GM12878 (cell line): ENCODE measurements around the gene PIEZO2. TPM values are rescaled to one million over a fixed set of nuclear protein-coding genes. Genes with fewer than 3 reads are reported as not detected.

Experiments used
- ATAC-seq: fragments of 200-7000 bp; cut with Tn5 transposase; 3 replicates; pipeline ENCODE4 v1.9.1; 2020; ENCODE audit warnings: mild to moderate bottlenecking, moderate library complexity
- BruUV-seq: library from RNA; stranded (reverse); fragments of 400-500 nt; replicated peaks from 2 replicates; lab custom pipeline; 2021; lab: Mats Ljungman, UMichigan
- CTCF ChIA-PET: fragments of 300-600 bp; sonication (Branson Sonifier 250); formaldehyde crosslinking; extraction: SDS; loops from one replicate; lab custom pipeline; 2021; ENCODE audit warnings: inconsistent platforms; lab: Yijun Ruan, JAX
- POLR2A ChIA-PET: fragments of 350-600 bp; formaldehyde crosslinking; extraction: SDS; loops from one replicate; lab custom pipeline; 2021; ENCODE audit warnings: inconsistent platforms; lab: Charles Lee
- RAD21 ChIA-PET: fragments of 300-600 bp; sonication (Branson Sonifier 250); formaldehyde crosslinking; loops from one replicate; lab custom pipeline; 2023; ENCODE audit warnings: antibody characterized with exemption; ENCODE audit not compliant: unreplicated experiment; lab: Charles Lee
- SMC1A ChIA-PET: fragments of 300-600 bp; sonication (Branson Sonifier 250); formaldehyde crosslinking; loops from one replicate; lab custom pipeline; 2023; ENCODE audit not compliant: unreplicated experiment, uncharacterized antibody; lab: Charles Lee
- DNase-seq: peaks from one replicate; pipeline ENCODE4 v3.0.0-alpha.2; 2011; ENCODE audit warnings: low read depth, low spot score
- FAIRE-seq: peaks from 3 replicates; lab custom pipeline; 2011; peaks lifted over from hg19 to GRCh38; lab: Jason Lieb, UNC
- H2AFZ ChIP-seq: 2 replicates; pipeline ENCODE4 v1.6.0; 2011; ENCODE audit warnings: low read depth, low read length, control low read depth; ENCODE audit not compliant: control insufficient read depth
- H3K27ac ChIP-seq: 2 replicates; pipeline ENCODE4 v1.5.1; 2011; ENCODE audit warnings: control low read depth; ENCODE audit not compliant: control insufficient read depth, insufficient read depth
- H3K27me3 ChIP-seq, 2 experiments: replicated peaks in 1 of 2; 2 replicates each; pipeline versions ENCODE4 v1.6.0 to v1.6.1; 2011; ENCODE audit warnings: low read length in 1 of 2; ENCODE audit not compliant: control insufficient read depth in 2 of 2, insufficient read depth in 2 of 2
- H3K36me3 ChIP-seq, 2 experiments: 2 replicates each; pipeline ENCODE4 v1.5.1; 2011; ENCODE audit warnings: low read length in 1 of 2; ENCODE audit not compliant: control insufficient read depth in 2 of 2, insufficient read depth in 2 of 2
- H3K4me1 ChIP-seq: 2 replicates; pipeline ENCODE4 v1.6.1; 2011; ENCODE audit warnings: mild to moderate bottlenecking, low read length, moderate library complexity, mixed read lengths; ENCODE audit not compliant: control insufficient read depth, insufficient read depth
- H3K4me2 ChIP-seq: 2 replicates; pipeline ENCODE4 v1.6.0; 2011; ENCODE audit warnings: control low read depth; ENCODE audit not compliant: control insufficient read depth, insufficient read depth
- H3K4me3 ChIP-seq: fragments of 200-600 bp; sonication (generic); 2 replicates; pipeline ENCODE4 v1.5.1; 2016
- H3K79me2 ChIP-seq: 2 replicates; pipeline ENCODE4 v1.6.0; 2011; ENCODE audit warnings: low read length; ENCODE audit not compliant: control insufficient read depth, insufficient read depth
- H3K9ac ChIP-seq: 2 replicates; pipeline ENCODE4 v1.8.0; 2011; ENCODE audit warnings: low read length, control low read depth, mixed read lengths; ENCODE audit not compliant: control insufficient read depth, insufficient read depth
- H3K9me3 ChIP-seq: replicated peaks from 3 replicates; pipeline ENCODE4 v1.5.1; 2011; ENCODE audit warnings: mild to moderate bottlenecking, low read length; ENCODE audit not compliant: control insufficient read depth, insufficient read depth
- H4K20me1 ChIP-seq: 2 replicates; pipeline ENCODE4 v1.6.0; 2011; ENCODE audit not compliant: control insufficient read depth, insufficient read depth
- CBFB ChIP-seq: IDR thresholded peaks from 2 replicates; pipeline ENCODE4 v1.6.1; 2016; ENCODE audit warnings: antibody characterized with exemption, low read depth
- RAD21 ChIP-seq: IDR thresholded peaks from 2 replicates; pipeline ENCODE4 v1.6.1; 2011; ENCODE audit warnings: mild to moderate bottlenecking, low read depth, low read length, moderate library complexity; ENCODE audit not compliant: insufficient read depth
- SMAD5 ChIP-seq: IDR thresholded peaks from 2 replicates; pipeline ENCODE4 v1.6.1; 2016; ENCODE audit warnings: antibody characterized with exemption, low read depth
- SMC3 ChIP-seq: IDR thresholded peaks from 2 replicates; pipeline ENCODE4 v1.6.1; 2011; ENCODE audit warnings: low read length, improper control_type of control experiment, borderline replicate concordance
- SPI1 ChIP-seq: IDR thresholded peaks from 2 replicates; pipeline ENCODE4 v1.6.1; 2011; ENCODE audit warnings: low read depth, mild to moderate bottlenecking, low read length, moderate library complexity, borderline replicate concordance; ENCODE audit not compliant: insufficient read depth
- WGBS: methylation state at CpG from one replicate; pipeline ENCODE4 v1.1.6; 2016; ENCODE audit warnings: low lambda C conversion rate; ENCODE audit not compliant: insufficient replicate concordance, insufficient coverage; ENCODE audit errors: missing lambda C conversion rate; 5-methylcytosine and 5-hydroxymethylcytosine counted together
- in situ Hi-C: fragments of 300-500 bp; cut with MboI; formaldehyde crosslinking; loops from 9 replicates; pipeline ENCODE4 v1.14.3; 2018; ENCODE audit warnings: mixed read lengths
- intact Hi-C: fragments of 100-400 bp; cut with micrococcal nuclease; formaldehyde crosslinking; loops from one replicate; pipeline ENCODE4 v1.14.2; 2022; ENCODE audit not compliant: unreplicated experiment
- polyA plus RNA-seq, 11 experiments: library from polyadenylated mRNA; depleted of rRNA in 4 of 11; unstranded in 6 of 11; stranded (reverse) in 5 of 11; fragments of >200 nt; fragmentation: Nextera tagmentation in 4 of 11; fragmentation: Illumina TruSeq in 1 of 11; extraction: Ambion mirVana in 4 of 11; extraction: Trizol in 1 of 11; gene quantifications; 1 replicate in 1 of 11; 2 replicates in 10 of 11; pipeline versions ENCODE4 v1.2.1 to v1.2.3, GENCODE V29; 2011 to 2016; ENCODE audit warnings: inconsistent platforms in 2 of 11, missing spikeins in 2 of 11, low read depth in 1 of 11
- total RNA-seq, 4 experiments: library from RNA; depleted of rRNA in 3 of 4; stranded (reverse); fragments of >200 nt in 3 of 4; fragmentation: Illumina TruSeq in 1 of 4; extraction: Trizol in 1 of 4; gene quantifications; 2 replicates each; pipeline versions ENCODE4 v1.2.1 to v1.2.3, GENCODE V29; 2013 to 2021
- TF ChIP-seq, protein P1 (sequence below): fragments of 450-650 bp; IDR thresholded peaks from 2 replicates; pipeline ENCODE4 v1.6.1; 2016; ENCODE audit warnings: mild to moderate bottlenecking
- TF ChIP-seq, protein P2 (sequence below): fragments of 450-650 bp; IDR thresholded peaks from 2 replicates; pipeline ENCODE4 v1.6.1; 2016; ENCODE audit warnings: mild to moderate bottlenecking
- TF ChIP-seq, protein P3 (sequence below), 3 experiments: IDR thresholded peaks in 2 of 3; conservative IDR thresholded peaks in 1 of 3; 2 replicates each; pipeline ENCODE4 v1.5.1; 2011; ENCODE audit warnings: low read depth in 3 of 3, low read length in 3 of 3, mild to moderate bottlenecking in 3 of 3, control low read depth in 2 of 3, moderate library complexity in 2 of 3, inconsistent platforms in 1 of 3, mixed read lengths in 1 of 3; ENCODE audit not compliant: control insufficient read depth in 2 of 3, insufficient read depth in 1 of 3; ENCODE audit errors: extremely low read depth in 1 of 3

Gene PIEZO2
- total and polyA plus RNA-seq, 10 of the 15 experiments (the other 5 are each of a cell fraction or from before 2014, with no cell fraction given): 6.7 to 42.3 (median 27.4) TPM

- ATAC-seq: peak; percentile 94
- intact Hi-C loops (loop anchor here (5.0 to 10.0 kb wide), 2 partner anchors 351 to 389 kb away; no protein-coding TSS in a partner anchor), in situ Hi-C loops (no loop called here)
- ChIA-PET POLR2A (interaction anchor here (0.6 kb wide), 2 partner anchors 284 to 786 kb away, joined by 4 to 5 read pairs; no protein-coding TSS in a partner anchor), RAD21 (interaction anchor here (0.9 to 2.8 kb wide), 10 partner anchors 10 to 605 kb away, joined by 3 to 17 read pairs (median 4); no protein-coding TSS in a partner anchor), SMC1A (interaction anchor here (0.8 to 1.5 kb wide), 12 partner anchors 10 to 640 kb away, joined by 3 to 11 read pairs (median 4); no protein-coding TSS in a partner anchor), CTCF (interaction anchor here (0.6 to 4.8 kb wide), 28 partner anchors 9 to 646 kb away, joined by 3 to 33 read pairs (median 4); partner anchors contain the start of gene PIEZO2)
- DNase-seq: no peak
- peak overlapping the region; percentile 38; the same call in 1 of the 2 replicates for H3K4me2 ChIP-seq
- 57% methylated on average over 18 of the region's 18 CpGs for WGBS
- H3K27me3 ChIP-seq: no peaks in the 10 kb centered on the region
- peak; percentile 25; the same call in 1 of the 2 replicates for TF ChIP-seq RAD21
- TF ChIP-seq, protein P1, sequence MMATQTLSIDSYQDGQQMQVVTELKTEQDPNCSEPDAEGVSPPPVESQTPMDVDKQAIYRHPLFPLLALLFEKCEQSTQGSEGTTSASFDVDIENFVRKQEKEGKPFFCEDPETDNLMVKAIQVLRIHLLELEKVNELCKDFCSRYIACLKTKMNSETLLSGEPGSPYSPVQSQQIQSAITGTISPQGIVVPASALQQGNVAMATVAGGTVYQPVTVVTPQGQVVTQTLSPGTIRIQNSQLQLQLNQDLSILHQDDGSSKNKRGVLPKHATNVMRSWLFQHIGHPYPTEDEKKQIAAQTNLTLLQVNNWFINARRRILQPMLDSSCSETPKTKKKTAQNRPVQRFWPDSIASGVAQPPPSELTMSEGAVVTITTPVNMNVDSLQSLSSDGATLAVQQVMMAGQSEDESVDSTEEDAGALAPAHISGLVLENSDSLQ: no peak
- TF ChIP-seq CBFB: no peak
- peak; percentile 42; the same call in 1 of the 2 replicates for TF ChIP-seq SMC3
- TF ChIP-seq, protein P2, sequence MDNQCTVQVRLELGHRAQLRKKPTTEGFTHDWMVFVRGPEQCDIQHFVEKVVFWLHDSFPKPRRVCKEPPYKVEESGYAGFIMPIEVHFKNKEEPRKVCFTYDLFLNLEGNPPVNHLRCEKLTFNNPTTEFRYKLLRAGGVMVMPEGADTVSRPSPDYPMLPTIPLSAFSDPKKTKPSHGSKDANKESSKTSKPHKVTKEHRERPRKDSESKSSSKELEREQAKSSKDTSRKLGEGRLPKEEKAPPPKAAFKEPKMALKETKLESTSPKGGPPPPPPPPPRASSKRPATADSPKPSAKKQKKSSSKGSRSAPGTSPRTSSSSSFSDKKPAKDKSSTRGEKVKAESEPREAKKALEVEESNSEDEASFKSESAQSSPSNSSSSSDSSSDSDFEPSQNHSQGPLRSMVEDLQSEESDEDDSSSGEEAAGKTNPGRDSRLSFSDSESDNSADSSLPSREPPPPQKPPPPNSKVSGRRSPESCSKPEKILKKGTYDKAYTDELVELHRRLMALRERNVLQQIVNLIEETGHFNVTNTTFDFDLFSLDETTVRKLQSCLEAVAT: no peak
- peak; percentile 17; the same call in 1 of the 2 replicates for TF ChIP-seq SPI1
- TF ChIP-seq SMAD5: no peak
- TF ChIP-seq, protein P3, sequence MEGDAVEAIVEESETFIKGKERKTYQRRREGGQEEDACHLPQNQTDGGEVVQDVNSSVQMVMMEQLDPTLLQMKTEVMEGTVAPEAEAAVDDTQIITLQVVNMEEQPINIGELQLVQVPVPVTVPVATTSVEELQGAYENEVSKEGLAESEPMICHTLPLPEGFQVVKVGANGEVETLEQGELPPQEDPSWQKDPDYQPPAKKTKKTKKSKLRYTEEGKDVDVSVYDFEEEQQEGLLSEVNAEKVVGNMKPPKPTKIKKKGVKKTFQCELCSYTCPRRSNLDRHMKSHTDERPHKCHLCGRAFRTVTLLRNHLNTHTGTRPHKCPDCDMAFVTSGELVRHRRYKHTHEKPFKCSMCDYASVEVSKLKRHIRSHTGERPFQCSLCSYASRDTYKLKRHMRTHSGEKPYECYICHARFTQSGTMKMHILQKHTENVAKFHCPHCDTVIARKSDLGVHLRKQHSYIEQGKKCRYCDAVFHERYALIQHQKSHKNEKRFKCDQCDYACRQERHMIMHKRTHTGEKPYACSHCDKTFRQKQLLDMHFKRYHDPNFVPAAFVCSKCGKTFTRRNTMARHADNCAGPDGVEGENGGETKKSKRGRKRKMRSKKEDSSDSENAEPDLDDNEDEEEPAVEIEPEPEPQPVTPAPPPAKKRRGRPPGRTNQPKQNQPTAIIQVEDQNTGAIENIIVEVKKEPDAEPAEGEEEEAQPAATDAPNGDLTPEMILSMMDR (IDR thresholded peaks at IDR 0.05 in 2 of 3, conservative IDR thresholded peaks at IDR 0.05 in 1 of 3; ENCODE audit: control insufficient read depth in 2 of 3, extremely low read depth in 1 of 3, insufficient read depth in 1 of 3, low read depth in 3 of 3, low read length in 3 of 3): peak; percentile 61 to 88 (median 62)
- no peak overlapping the region for H3K4me3 ChIP-seq
- no peaks in the 10 kb centered on the region for H3K36me3 ChIP-seq
- H3K27ac ChIP-seq: no peak overlapping the region
- peaks cover 9% of the 10 kb centered on the region for H3K4me1 ChIP-seq
- H2AFZ ChIP-seq: peak overlapping the region; percentile 49
- no peak for FAIRE-seq
- H4K20me1 ChIP-seq: no peaks in the 10 kb centered on the region
- no peak overlapping the region for H3K9ac ChIP-seq
- H3K9me3 ChIP-seq: no peaks in the 10 kb centered on the region
- no peaks in the 10 kb centered on the region for H3K79me2 ChIP-seq
- no TSS peak for BruUV-seq
Measured at GRCh38 chr18:11163665-11164064, 14.3 kb upstream of the PIEZO2 start.
